Karpas-422 (cell line): Measurements from ENCODE around the gene USP9X. TPM values are rescaled to one million over a fixed set of nuclear protein-coding genes. Genes with fewer than 3 reads are reported as not detected.

ENCODE experiments used
- DNase-seq: peaks from one replicate; pipeline ENCODE4 v3.0.0-alpha.2; 2015
- H2AFZ ChIP-seq: fragments of 200-600 bp; sonication (generic); 2 replicates; pipeline ENCODE4 v1.6.1; 2014; ENCODE audit warnings: antibody characterized with exemption, low read length, mixed read lengths
- H3K27ac ChIP-seq: fragments of 200-600 bp; sonication (generic); 2 replicates; pipeline ENCODE4 v1.5.1; 2014; ENCODE audit warnings: mild to moderate bottlenecking, low read length, moderate library complexity
- H3K27me3 ChIP-seq: fragments of 200-600 bp; sonication (generic); 2 replicates; pipeline ENCODE4 v1.6.1; 2014; ENCODE audit warnings: low read length, mixed read lengths
- H3K36me3 ChIP-seq: fragments of 200-600 bp; sonication (generic); 2 replicates; pipeline ENCODE4 v1.6.1; 2014; ENCODE audit warnings: low read length, mixed read lengths; ENCODE audit not compliant: insufficient read depth
- H3K4me1 ChIP-seq: fragments of 200-600 bp; sonication (generic); 2 replicates; pipeline ENCODE4 v1.6.1; 2014; ENCODE audit warnings: mild to moderate bottlenecking, low read length, mixed read lengths
- H3K4me2 ChIP-seq: fragments of 200-600 bp; sonication (generic); 2 replicates; pipeline ENCODE4 v1.6.1; 2014; ENCODE audit warnings: low read length, low read depth, mild to moderate bottlenecking; ENCODE audit not compliant: poor library complexity, severe bottlenecking
- H3K4me3 ChIP-seq: fragments of 200-600 bp; sonication (generic); 2 replicates; pipeline ENCODE4 v1.5.1; 2014; ENCODE audit warnings: mild to moderate bottlenecking, antibody characterized with exemption, low read length, mixed read lengths
- H3K79me2 ChIP-seq: fragments of 200-600 bp; sonication (generic); 2 replicates; pipeline ENCODE4 v1.6.1; 2014; ENCODE audit warnings: mild to moderate bottlenecking, low read length, mixed read lengths
- H3K9ac ChIP-seq: fragments of 200-600 bp; sonication (generic); 2 replicates; pipeline ENCODE4 v1.6.0; 2014; ENCODE audit warnings: low read length
- H3K9me2 ChIP-seq: fragments of 200-600 bp; sonication (generic), shearing (Covaris generic); replicated peaks from 2 replicates; pipeline ENCODE4 v1.6.0; 2014; ENCODE audit warnings: mild to moderate bottlenecking, low read length, moderate library complexity; ENCODE audit not compliant: insufficient read depth
- H3K9me3 ChIP-seq: fragments of 300-700, 200-600 bp; sonication (generic); 2 replicates; pipeline ENCODE4 v1.6.1; 2014; ENCODE audit warnings: low read length, mixed read lengths
- H4K20me1 ChIP-seq: fragments of 200-600 bp; sonication (generic); 2 replicates; pipeline ENCODE4 v1.6.1; 2014; ENCODE audit warnings: mild to moderate bottlenecking, antibody characterized with exemption, low read length, low read depth; ENCODE audit not compliant: insufficient read depth
- total RNA-seq: library from RNA; depleted of rRNA; stranded (reverse); fragments of >200 nt; shearing (Covaris generic); gene quantifications from 2 replicates; pipeline ENCODE4 v1.2.3, GENCODE V29; 2014; ENCODE audit warnings: low replicate concordance

USP9X gene
- total RNA-seq, 1 experiment from 2014 or later = 160 TPM

DNA sequence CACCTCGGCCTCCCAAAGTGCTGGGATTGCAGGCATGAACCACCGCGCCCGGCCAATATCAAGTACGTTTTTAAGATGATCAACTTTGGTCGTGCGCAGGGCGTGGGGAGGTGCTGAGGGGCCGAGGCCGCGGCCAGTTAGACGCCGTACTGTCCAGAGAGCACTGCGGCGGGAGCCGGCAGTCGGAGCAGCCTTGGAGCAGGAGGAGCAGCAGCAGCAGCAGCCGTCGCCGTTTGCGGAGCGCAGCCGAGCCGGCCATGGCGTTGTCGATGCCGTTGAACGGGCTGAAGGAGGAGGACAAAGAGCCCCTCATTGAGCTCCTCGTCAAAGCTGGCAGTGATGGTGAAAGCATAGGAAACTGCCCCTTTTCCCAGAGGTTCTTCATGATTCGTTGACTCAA is 8.5 kb upstream of the USP9X start:
- no peak overlapping the region for H3K4me2 ChIP-seq
- H2AFZ ChIP-seq = no peak overlapping the region
- H3K27ac ChIP-seq = no peak overlapping the region
- no peaks in the 10 kb centered on the region for H3K9me2 ChIP-seq
- H3K4me1 ChIP-seq = no peaks in the 10 kb centered on the region
- no peak for DNase-seq
- no peaks in the 10 kb centered on the region for H3K79me2 ChIP-seq
- H3K36me3 ChIP-seq = no peaks in the 10 kb centered on the region
- no peak overlapping the region for H3K4me3 ChIP-seq
- no peaks in the 10 kb centered on the region for H3K9me3 ChIP-seq
- H3K27me3 ChIP-seq = 0 out of 2 replicates have a peak, but pooled peaks cover 2% of the 10 kb centered on the region
- no peaks in the 10 kb centered on the region for H4K20me1 ChIP-seq
- H3K9ac ChIP-seq = no peak overlapping the region

DNA sequence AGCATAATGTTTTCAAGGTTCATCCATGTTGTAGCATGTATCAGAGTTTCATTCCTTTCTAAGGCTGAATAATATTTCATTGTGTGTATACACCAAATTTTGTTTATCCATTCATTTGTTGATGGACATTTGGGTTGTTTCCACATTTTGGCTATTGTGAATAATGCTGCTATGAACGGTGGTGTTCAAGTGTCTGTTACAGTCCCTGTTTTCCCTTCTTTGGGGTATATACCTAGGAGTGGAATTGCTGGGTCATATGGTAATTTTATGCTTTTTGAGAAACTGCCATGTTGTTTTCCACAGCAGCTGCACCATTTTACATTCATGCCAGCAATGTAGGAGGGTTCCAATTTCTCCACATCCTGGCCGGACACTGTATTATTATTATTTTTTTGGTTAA is 3.4 kb upstream of the USP9X start:
- Histone ChIP-seq H3K4me2 (no peak overlapping the region), H3K27me3 (0 out of 2 replicates have a peak, but pooled peaks cover 2% of the 10 kb centered on the region), H4K20me1 (peaks cover 5% of the 10 kb centered on the region), H3K4me1 (peaks cover 24% of the 10 kb centered on the region), H3K9ac (no peak overlapping the region), H3K9me3 (no peaks in the 10 kb centered on the region), H3K36me3 (no peaks in the 10 kb centered on the region), H3K27ac (no peak overlapping the region), H3K4me3 (no peak overlapping the region), H3K9me2 (peaks cover 4% of the 10 kb centered on the region; the same call in 1 of the 2 replicates), H3K79me2 (peaks cover 15% of the 10 kb centered on the region), H2AFZ (no peak overlapping the region)
- DNase-seq = no peak

DNA sequence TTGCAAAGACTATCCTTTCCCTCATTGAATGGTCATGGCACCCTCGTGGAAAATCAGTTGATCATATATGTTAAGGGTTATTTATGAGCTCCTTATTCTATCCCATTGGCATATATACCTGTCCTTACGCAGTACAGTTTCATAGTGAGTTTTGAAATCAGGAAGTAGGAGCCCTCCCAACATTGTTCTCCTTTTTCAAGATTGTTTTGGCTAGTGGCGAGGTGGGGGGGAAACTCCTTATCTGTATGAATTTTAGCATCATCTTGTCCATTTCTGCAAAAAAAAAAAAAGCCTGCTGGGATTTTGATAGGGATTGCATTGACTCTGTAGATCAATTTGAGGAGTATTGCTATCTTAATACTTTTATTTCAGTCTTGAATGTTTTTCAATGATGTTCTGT is 2.5 kb upstream of the USP9X start:
- Histone ChIP-seq H3K9me2 (peaks cover 4% of the 10 kb centered on the region; the same call in 1 of the 2 replicates), H3K79me2 (peaks cover 25% of the 10 kb centered on the region), H3K4me1 (peaks cover 33% of the 10 kb centered on the region), H3K27ac (no peak overlapping the region), H3K9ac (no peak overlapping the region), H2AFZ (no peak overlapping the region), H3K9me3 (no peaks in the 10 kb centered on the region), H4K20me1 (peaks cover 14% of the 10 kb centered on the region), H3K4me2 (peak overlapping the region; percentile 17), H3K36me3 (peaks cover 4% of the 10 kb centered on the region; the same call in 1 of the 2 replicates), H3K4me3 (no peak overlapping the region), H3K27me3 (0 out of 2 replicates have a peak, but pooled peaks cover 2% of the 10 kb centered on the region)
- DNase-seq = no peak

DNA sequence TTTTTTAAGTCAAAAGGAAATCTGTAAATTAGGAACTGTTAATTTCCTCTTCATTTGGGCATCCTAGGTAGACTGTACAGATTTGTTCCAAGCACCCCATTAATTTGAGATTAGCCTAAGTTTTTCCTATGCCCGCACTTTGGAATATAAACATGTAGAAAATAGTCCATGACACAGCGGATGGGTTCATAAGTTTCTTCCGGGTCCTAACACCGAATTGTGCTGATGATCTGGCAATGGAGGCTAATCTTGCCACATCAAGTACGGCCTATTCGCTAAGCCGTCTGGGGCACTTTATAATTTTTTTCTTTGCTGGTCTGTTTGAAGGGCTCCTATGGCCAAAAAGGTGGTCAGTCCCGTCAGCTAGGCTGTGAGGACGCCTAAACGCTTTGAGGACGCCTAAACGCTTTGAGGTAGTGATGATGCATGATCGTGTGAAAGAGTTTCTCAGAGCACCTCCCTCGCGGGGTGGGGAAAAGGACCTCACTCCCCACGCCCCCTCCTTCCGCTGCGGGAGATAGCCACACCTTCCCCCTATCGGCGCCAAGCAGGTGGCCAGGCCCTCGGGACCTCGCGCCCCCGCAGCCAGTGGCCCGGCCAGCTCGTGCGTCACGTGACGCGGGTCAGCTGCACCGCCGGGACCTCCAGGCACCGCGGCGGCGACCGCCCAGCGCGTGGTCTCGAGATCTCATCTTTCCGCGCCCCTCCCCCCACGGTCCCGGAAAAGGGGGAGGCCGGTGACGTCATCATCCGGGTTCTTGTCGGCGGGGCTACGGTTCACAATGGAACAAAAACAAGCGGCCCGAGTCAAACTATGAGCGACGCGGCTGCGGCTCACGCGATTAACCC is 977 bp upstream of the USP9X start:
- H3K27me3 ChIP-seq = 0 out of 2 replicates have a peak, but pooled peaks cover 2% of the 10 kb centered on the region
- peaks cover 4% of the 10 kb centered on the region; the same call in 1 of the 2 replicates for H3K9me2 ChIP-seq
- peaks cover 48% of the 10 kb centered on the region for H3K4me1 ChIP-seq
- peak overlapping the region; percentile 83 for H3K4me2 ChIP-seq
- peaks cover 40% of the 10 kb centered on the region for H3K79me2 ChIP-seq
- H3K27ac ChIP-seq = peak overlapping the region; percentile 92
- H3K36me3 ChIP-seq = peaks cover 16% of the 10 kb centered on the region; the same call in 1 of the 2 replicates
- H3K9ac ChIP-seq = peak overlapping the region; percentile 87
- no peaks in the 10 kb centered on the region for H3K9me3 ChIP-seq
- H3K4me3 ChIP-seq = peak overlapping the region; percentile 79
- H2AFZ ChIP-seq = peak overlapping the region; percentile 86
- peaks cover 27% of the 10 kb centered on the region for H4K20me1 ChIP-seq
- DNase-seq = peak; percentile 99

DNA sequence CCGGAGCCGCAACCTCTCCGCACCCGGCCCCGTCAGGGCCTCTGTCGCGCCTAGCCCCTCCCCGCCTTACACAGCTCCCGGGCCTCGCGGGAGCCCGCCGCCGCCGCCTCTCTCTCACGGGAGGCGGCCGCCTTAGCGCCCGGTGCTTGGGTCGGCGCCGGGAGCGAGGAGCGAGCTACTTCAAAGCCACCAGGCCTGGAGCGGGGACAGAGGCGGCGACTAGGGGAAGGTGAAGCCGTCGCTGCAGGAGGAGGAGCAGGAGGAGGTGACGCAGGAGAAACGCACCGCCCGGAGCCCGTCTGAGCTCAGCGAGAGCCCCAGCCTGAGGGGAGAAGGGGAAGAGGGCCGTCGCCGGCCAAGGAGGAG is 250 bp downstream of the USP9X start:
- Histone ChIP-seq H3K79me2 (peaks cover 52% of the 10 kb centered on the region), H2AFZ (peak overlapping the region; percentile 76; the same call in 1 of the 2 replicates)

DNA sequence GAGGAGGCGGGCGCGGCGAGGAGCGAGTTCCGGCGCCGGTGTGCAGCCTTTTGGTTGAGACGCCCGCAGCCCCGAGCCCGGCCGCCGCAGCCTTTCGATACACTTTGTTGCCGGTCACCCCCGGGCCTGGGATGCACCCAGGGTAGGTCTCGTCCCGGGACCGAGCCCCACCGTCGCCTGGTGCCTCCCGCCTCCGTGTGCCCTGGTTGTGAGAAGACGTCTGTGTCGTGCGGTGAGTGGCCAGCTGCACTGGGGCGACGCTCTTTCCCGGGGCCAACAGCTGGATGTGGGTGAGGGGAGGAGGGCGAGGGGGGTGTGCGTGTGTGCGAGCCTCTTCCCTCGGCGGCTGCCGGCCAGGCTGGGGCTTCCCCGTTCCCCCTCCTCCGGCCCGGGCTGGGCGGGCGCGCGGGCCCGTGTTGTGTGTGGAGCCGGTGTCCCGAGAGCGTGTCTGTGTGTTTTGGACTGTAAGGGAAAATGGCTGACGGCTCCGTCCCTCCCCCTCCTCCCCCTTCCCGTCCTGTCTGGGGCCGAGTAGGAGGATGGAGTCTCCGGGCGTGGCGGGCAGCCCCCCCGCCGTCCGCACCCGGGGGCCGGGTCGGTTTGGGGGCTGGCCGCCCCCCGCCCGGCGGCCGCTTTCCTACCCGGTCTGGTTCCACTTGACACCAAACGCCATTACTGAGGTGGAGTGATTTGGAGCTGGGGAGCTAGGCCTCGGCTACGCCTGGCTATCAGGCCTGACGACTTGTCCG is 807 bp downstream of the USP9X start:
- Histone ChIP-seq H3K9ac (peak overlapping the region; percentile 87), H2AFZ (no peak overlapping the region), H3K79me2 (peaks cover 57% of the 10 kb centered on the region), H3K9me2 (peaks cover 4% of the 10 kb centered on the region; the same call in 1 of the 2 replicates), H3K27ac (peak overlapping the region; percentile 92), H3K4me3 (peak overlapping the region; percentile 79), H3K36me3 (peaks cover 20% of the 10 kb centered on the region; the same call in 1 of the 2 replicates), H3K9me3 (no peaks in the 10 kb centered on the region), H3K4me1 (peaks cover 53% of the 10 kb centered on the region), H4K20me1 (peaks cover 44% of the 10 kb centered on the region), H3K27me3 (no peaks in the 10 kb centered on the region), H3K4me2 (peak overlapping the region; percentile 83)
- DNase-seq = peak; percentile 80

More for the DNA sequence above, 250 bp downstream of the USP9X start:
- Histone ChIP-seq H3K36me3 (peaks cover 20% of the 10 kb centered on the region; the same call in 1 of the 2 replicates), H3K9me3 (no peaks in the 10 kb centered on the region), H3K9me2 (peaks cover 4% of the 10 kb centered on the region; the same call in 1 of the 2 replicates), H3K9ac (peak overlapping the region; percentile 87), H4K20me1 (peaks cover 38% of the 10 kb centered on the region), H3K4me1 (peaks cover 53% of the 10 kb centered on the region), H3K27ac (peak overlapping the region; percentile 92), H3K4me3 (peak overlapping the region; percentile 79), H3K4me2 (peak overlapping the region; percentile 83), H3K27me3 (no peaks in the 10 kb centered on the region)
- DNase-seq = peak; percentile 92

DNA sequence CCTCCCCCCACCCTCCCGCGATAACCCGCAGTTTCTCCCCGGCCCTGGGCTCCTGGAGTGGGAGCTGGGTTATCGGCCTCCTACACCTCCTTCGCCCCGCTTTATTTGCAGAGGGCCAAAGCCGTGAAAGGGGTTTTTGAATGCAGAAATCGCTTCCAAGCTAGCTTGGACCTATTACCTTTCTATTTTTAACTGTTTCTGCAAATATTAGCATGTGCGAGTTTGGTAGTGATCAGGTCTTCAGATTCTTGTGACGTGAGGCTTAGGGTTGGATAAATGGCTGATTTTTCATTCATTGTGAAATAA is 1.3 kb downstream of the USP9X start:
- no peak for DNase-seq
- Histone ChIP-seq H3K4me1 (peaks cover 53% of the 10 kb centered on the region), H3K36me3 (peaks cover 20% of the 10 kb centered on the region; the same call in 1 of the 2 replicates), H3K9ac (peak overlapping the region; percentile 87), H3K4me2 (peak overlapping the region; percentile 83), H3K9me3 (no peaks in the 10 kb centered on the region), H3K27ac (peak overlapping the region; percentile 92), H3K9me2 (peaks cover 4% of the 10 kb centered on the region; the same call in 1 of the 2 replicates), H3K4me3 (peak overlapping the region; percentile 79), H3K79me2 (peaks cover 63% of the 10 kb centered on the region), H3K27me3 (no peaks in the 10 kb centered on the region), H2AFZ (no peak overlapping the region), H4K20me1 (peaks cover 49% of the 10 kb centered on the region)

DNA sequence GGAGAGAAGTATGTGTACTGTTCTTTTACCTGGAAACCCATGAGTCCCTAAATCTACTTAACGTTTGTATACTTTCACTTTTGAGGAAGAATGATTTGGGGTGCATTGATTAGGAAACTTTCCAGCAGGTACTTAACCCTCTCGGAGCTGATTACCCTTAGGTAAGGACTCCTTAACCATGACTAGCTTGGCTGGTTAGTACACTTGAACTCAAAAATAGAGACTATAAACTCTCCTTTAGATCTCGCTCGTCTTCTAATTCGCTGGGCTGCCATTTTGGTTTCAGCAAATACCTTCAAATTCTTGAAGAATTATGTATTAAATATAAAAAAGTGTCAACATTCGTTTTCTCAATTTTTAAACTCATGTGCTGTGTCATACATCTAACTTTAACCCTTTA is 2.0 kb downstream of the USP9X start:
- Histone ChIP-seq H3K9me3 (no peaks in the 10 kb centered on the region), H3K27ac (no peak overlapping the region), H2AFZ (no peak overlapping the region), H4K20me1 (peaks cover 55% of the 10 kb centered on the region), H3K4me2 (peak overlapping the region; percentile 83), H3K4me3 (peak overlapping the region; percentile 79), H3K36me3 (peaks cover 25% of the 10 kb centered on the region; the same call in 1 of the 2 replicates), H3K9me2 (peaks cover 3% of the 10 kb centered on the region; the same call in 1 of the 2 replicates), H3K27me3 (no peaks in the 10 kb centered on the region), H3K79me2 (peaks cover 69% of the 10 kb centered on the region), H3K4me1 (peaks cover 50% of the 10 kb centered on the region), H3K9ac (peak overlapping the region; percentile 87)
- DNase-seq = no peak
